Liver (tissue), 3 donors: ENCODE results near the gene PFKFB4.

Experiments
- GABPA ChIP-seq, 2 donors: IDR thresholded peaks in 1 of 2; conservative IDR thresholded peaks in 1 of 2; 2 replicates each; pipeline ENCODE4 v1.6.1; 2016; ENCODE audit warnings: antibody characterized with exemption in 2 of 2, mild to moderate bottlenecking in 1 of 2, moderate library complexity in 1 of 2
- RAD21 ChIP-seq, 2 donors: IDR thresholded peaks; 2 replicates each; pipeline ENCODE4 v1.6.1; 2016; ENCODE audit warnings: antibody characterized with exemption in 2 of 2, mild to moderate bottlenecking in 2 of 2
- RXRA ChIP-seq, 2 donors: IDR thresholded peaks; 2 replicates each; pipeline ENCODE4 v1.6.1; 2017 to 2018; ENCODE audit warnings: antibody characterized with exemption in 2 of 2, mild to moderate bottlenecking in 1 of 2
- SP1 ChIP-seq: IDR thresholded peaks from 2 replicates; pipeline ENCODE4 v1.6.1; 2018; ENCODE audit warnings: antibody characterized with exemption, mild to moderate bottlenecking
- TAF1 ChIP-seq: conservative IDR thresholded peaks from 2 replicates; pipeline ENCODE4 v1.6.1; 2016; ENCODE audit warnings: antibody characterized with exemption, mild to moderate bottlenecking
- TF ChIP-seq, protein P1 (sequence below): IDR thresholded peaks from 2 replicates; pipeline ENCODE4 v1.6.1; 2016; ENCODE audit warnings: antibody characterized with exemption
- TF ChIP-seq, protein P2 (sequence below): fragments of 150-350 bp; IDR thresholded peaks from 2 replicates; pipeline ENCODE4 v1.5.1; 2017; ENCODE audit warnings: improper control_type of control experiment, low read depth, low read length; ENCODE audit not compliant: missing input control
- TF ChIP-seq, protein P3 (sequence below): IDR thresholded peaks from 2 replicates; pipeline ENCODE4 v1.6.1; 2016; ENCODE audit warnings: antibody characterized with exemption, mild to moderate bottlenecking
- TF ChIP-seq, protein P4 (sequence below): IDR thresholded peaks from 2 replicates; pipeline ENCODE4 v1.6.1; 2016; ENCODE audit warnings: antibody characterized with exemption
- donor health status: healthy.
- donor health status: healthy.

DNA sequence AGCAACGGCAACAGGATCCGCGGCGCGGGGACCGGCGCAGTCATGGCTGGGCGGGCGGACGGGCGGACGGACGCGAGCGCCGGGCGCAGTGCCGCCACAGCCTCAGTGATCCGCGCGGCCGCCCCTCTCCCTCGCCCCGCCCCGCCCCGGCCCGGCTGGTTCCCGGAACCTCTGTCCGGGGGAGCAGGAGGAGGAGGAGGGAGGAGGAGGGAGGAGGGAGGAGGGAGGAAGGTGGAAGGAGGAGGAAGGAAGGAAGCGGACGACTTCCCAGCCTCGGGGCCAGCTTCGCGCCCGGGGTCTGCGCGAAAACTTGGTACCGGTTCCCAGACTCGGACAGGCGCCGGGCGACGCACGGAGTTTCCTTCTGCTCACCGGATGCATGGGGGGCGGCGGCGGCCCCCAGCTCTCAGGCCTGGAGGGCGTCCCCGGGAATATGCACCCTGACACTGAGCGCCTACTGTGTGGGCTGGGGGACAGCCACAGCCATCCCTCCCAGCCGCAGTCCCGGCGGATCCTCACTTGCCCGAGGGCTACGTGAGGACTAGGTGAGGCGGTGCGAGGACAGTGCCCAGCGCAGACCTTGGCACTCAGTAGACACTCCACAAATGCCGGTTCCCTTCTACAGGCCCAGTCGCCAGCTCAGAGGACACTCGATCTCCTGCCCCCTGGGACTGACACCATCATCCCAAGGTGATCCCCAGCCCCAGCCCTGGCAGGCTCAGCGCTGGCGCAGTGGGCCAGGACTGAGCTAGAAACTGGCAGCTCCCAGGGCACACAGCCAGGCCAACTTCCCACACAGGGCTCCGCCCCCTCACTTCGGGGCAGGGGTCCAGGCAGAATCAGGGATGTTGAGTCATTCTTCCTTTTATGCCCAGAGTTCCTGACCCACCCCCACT, 52.3 kb downstream of the PFKFB4 start, which contains the start of gene SHISA5:
- no peak for TF ChIP-seq RXRA (IDR thresholded peaks at IDR 0.05)
- TF ChIP-seq, protein P1, sequence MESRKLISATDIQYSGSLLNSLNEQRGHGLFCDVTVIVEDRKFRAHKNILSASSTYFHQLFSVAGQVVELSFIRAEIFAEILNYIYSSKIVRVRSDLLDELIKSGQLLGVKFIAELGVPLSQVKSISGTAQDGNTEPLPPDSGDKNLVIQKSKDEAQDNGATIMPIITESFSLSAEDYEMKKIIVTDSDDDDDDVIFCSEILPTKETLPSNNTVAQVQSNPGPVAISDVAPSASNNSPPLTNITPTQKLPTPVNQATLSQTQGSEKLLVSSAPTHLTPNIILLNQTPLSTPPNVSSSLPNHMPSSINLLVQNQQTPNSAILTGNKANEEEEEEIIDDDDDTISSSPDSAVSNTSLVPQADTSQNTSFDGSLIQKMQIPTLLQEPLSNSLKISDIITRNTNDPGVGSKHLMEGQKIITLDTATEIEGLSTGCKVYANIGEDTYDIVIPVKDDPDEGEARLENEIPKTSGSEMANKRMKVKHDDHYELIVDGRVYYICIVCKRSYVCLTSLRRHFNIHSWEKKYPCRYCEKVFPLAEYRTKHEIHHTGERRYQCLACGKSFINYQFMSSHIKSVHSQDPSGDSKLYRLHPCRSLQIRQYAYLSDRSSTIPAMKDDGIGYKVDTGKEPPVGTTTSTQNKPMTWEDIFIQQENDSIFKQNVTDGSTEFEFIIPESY, result no peak
- TF ChIP-seq, protein P2, sequence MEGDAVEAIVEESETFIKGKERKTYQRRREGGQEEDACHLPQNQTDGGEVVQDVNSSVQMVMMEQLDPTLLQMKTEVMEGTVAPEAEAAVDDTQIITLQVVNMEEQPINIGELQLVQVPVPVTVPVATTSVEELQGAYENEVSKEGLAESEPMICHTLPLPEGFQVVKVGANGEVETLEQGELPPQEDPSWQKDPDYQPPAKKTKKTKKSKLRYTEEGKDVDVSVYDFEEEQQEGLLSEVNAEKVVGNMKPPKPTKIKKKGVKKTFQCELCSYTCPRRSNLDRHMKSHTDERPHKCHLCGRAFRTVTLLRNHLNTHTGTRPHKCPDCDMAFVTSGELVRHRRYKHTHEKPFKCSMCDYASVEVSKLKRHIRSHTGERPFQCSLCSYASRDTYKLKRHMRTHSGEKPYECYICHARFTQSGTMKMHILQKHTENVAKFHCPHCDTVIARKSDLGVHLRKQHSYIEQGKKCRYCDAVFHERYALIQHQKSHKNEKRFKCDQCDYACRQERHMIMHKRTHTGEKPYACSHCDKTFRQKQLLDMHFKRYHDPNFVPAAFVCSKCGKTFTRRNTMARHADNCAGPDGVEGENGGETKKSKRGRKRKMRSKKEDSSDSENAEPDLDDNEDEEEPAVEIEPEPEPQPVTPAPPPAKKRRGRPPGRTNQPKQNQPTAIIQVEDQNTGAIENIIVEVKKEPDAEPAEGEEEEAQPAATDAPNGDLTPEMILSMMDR, result no peak
- no peak for TF ChIP-seq TAF1
- no peak for TF ChIP-seq RAD21 (IDR thresholded peaks at IDR 0.05)
- TF ChIP-seq, protein P3, sequence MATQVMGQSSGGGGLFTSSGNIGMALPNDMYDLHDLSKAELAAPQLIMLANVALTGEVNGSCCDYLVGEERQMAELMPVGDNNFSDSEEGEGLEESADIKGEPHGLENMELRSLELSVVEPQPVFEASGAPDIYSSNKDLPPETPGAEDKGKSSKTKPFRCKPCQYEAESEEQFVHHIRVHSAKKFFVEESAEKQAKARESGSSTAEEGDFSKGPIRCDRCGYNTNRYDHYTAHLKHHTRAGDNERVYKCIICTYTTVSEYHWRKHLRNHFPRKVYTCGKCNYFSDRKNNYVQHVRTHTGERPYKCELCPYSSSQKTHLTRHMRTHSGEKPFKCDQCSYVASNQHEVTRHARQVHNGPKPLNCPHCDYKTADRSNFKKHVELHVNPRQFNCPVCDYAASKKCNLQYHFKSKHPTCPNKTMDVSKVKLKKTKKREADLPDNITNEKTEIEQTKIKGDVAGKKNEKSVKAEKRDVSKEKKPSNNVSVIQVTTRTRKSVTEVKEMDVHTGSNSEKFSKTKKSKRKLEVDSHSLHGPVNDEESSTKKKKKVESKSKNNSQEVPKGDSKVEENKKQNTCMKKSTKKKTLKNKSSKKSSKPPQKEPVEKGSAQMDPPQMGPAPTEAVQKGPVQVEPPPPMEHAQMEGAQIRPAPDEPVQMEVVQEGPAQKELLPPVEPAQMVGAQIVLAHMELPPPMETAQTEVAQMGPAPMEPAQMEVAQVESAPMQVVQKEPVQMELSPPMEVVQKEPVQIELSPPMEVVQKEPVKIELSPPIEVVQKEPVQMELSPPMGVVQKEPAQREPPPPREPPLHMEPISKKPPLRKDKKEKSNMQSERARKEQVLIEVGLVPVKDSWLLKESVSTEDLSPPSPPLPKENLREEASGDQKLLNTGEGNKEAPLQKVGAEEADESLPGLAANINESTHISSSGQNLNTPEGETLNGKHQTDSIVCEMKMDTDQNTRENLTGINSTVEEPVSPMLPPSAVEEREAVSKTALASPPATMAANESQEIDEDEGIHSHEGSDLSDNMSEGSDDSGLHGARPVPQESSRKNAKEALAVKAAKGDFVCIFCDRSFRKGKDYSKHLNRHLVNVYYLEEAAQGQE, result no peak
- TF ChIP-seq, protein P4, sequence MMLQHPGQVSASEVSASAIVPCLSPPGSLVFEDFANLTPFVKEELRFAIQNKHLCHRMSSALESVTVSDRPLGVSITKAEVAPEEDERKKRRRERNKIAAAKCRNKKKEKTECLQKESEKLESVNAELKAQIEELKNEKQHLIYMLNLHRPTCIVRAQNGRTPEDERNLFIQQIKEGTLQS, result no peak
- TF ChIP-seq SP1, result no peak
- TF ChIP-seq GABPA (IDR thresholded peaks at IDR 0.05 in 1 of 2, conservative IDR thresholded peaks at IDR 0.05 in 1 of 2), result no peak
